Uterus (tissue), 4 donors: Measurements from ENCODE around the gene CNOT4. TPM values are rescaled to one million over a fixed set of nuclear protein-coding genes. Genes with fewer than 3 reads are reported as not detected.

Source experiments
- DNase-seq, 2 donors: peaks; one replicate each; pipeline ENCODE4 v3.0.0-alpha.2; 2019 to 2020
- H3K27ac ChIP-seq, 2 donors: fragments of 200-600 bp; sonication (generic); 1 replicate in 1 of 2; 2 replicates in 1 of 2; pipeline ENCODE4 v1.5.1; 2016 to 2018
- H3K27me3 ChIP-seq, 2 donors: fragments of 200-600 bp; sonication (generic); one replicate each; pipeline ENCODE4 v1.5.1; 2018 to 2019; ENCODE audit warnings: control low read depth in 1 of 2
- H3K36me3 ChIP-seq, 2 donors: fragments of 200-600 bp; sonication (generic); one replicate each; pipeline ENCODE4 v1.5.1; 2019; ENCODE audit warnings: control low read depth in 1 of 2
- H3K4me1 ChIP-seq, 2 donors: fragments of 200-600 bp; sonication (generic); one replicate each; pipeline ENCODE4 v1.5.1; 2018 to 2019; ENCODE audit warnings: control low read depth in 1 of 2
- H3K4me3 ChIP-seq, 2 donors: fragments of 200-600 bp; sonication (generic); 1 replicate in 1 of 2; 2 replicates in 1 of 2; pipeline ENCODE4 v1.5.1; 2018 to 2019; ENCODE audit warnings: mild to moderate bottlenecking in 1 of 2
- H3K9me3 ChIP-seq, 2 donors: fragments of 200-600 bp; sonication (generic); one replicate each; pipeline ENCODE4 v1.5.1; 2019; ENCODE audit warnings: control low read depth in 1 of 2
- POLR2A ChIP-seq, 2 donors: fragments of 450-650 bp; IDR thresholded peaks; one replicate each; pipeline ENCODE4 v1.6.1; 2016; ENCODE audit warnings: antibody characterized with exemption in 2 of 2, mild to moderate bottlenecking in 1 of 2, moderate library complexity in 1 of 2
- intact Hi-C: fragments of 100-400 bp; cut with DNase I; formaldehyde crosslinking; loops from one replicate; pipeline ENCODE4 v1.15.1; 2023; ENCODE audit warnings: low total_unique reads
- total RNA-seq, 4 donors: library from RNA; depleted of rRNA in 3 of 4; stranded (reverse); fragments of >200 nt in 3 of 4; gene quantifications; one replicate each; pipeline versions ENCODE4 v1.1.0 to v1.2.4, GENCODE V29; 2014 to 2023
- TF ChIP-seq, protein P1 (sequence below), 4 experiments: fragments of 200-600 bp in 2 of 4; fragments of 450-650 bp in 2 of 4; sonication (generic) in 2 of 4; IDR thresholded peaks; one replicate each; pipeline ENCODE4 v1.5.1; 2016 to 2019; ENCODE audit warnings: antibody characterized with exemption in 4 of 4, mild to moderate bottlenecking in 2 of 4, moderate library complexity in 1 of 4
- donor health status: DM: yes; HTN: yes; CAD: no.

CNOT4 gene
- total RNA-seq, 4 donors from 2014 or later: 13.2 to 35.6 (median 20.6) TPM

DNA sequence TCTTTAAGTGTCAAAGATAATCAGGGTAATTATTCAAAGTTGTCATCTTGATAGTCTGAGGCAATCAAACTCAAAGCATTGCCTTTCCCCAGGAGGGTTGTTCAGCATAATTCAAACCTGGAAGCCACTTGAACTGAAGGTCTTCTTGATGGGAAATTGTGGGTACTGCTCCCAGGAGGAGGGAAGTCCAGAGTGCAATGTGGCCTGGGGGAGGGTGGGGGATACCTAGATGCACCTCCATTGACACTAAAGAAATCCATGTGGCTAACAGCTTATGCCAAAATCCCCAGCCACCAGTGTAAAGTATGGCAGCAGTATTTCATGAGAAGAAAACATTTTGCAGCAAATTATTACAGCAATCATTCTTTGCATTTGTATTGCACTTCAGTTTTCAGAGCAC, 161.4 kb downstream of the CNOT4 start:
- H3K9me3 ChIP-seq: no peaks in the 10 kb centered on the region
- no peak for DNase-seq
- H3K4me1 ChIP-seq: no peaks in the 10 kb centered on the region
- TF ChIP-seq, protein P1, sequence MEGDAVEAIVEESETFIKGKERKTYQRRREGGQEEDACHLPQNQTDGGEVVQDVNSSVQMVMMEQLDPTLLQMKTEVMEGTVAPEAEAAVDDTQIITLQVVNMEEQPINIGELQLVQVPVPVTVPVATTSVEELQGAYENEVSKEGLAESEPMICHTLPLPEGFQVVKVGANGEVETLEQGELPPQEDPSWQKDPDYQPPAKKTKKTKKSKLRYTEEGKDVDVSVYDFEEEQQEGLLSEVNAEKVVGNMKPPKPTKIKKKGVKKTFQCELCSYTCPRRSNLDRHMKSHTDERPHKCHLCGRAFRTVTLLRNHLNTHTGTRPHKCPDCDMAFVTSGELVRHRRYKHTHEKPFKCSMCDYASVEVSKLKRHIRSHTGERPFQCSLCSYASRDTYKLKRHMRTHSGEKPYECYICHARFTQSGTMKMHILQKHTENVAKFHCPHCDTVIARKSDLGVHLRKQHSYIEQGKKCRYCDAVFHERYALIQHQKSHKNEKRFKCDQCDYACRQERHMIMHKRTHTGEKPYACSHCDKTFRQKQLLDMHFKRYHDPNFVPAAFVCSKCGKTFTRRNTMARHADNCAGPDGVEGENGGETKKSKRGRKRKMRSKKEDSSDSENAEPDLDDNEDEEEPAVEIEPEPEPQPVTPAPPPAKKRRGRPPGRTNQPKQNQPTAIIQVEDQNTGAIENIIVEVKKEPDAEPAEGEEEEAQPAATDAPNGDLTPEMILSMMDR (IDR thresholded peaks at IDR 0.05): no peak
- TF ChIP-seq POLR2A (IDR thresholded peaks at IDR 0.05): no peak
- intact Hi-C loops: no loop called here
- H3K27ac ChIP-seq: no peak overlapping the region
- H3K36me3 ChIP-seq: no peaks in the 10 kb centered on the region
- H3K4me3 ChIP-seq: no peak overlapping the region
- H3K27me3 ChIP-seq: no peaks in the 10 kb centered on the region

DNA sequence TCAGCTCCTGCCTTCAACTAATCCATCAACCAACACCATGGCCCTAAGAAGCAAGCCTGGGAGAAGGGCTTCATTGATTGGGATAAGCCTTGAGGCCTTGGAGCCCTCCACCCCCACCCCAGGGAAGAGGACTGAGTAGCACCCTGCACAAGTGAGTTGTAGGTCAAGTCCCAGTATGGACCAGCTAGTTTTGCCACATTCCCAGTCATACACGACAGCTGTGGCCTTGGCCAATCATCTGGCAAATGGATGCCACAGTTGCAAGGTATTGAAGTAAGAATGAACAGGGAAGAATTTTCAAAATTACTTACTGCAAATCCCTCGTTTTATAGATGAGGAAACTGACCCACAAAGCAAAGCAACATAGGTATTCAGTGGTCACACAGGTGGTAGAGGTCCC, 166.5 kb downstream of the CNOT4 start:
- H3K4me3 ChIP-seq: no peak overlapping the region
- no peaks in the 10 kb centered on the region for H3K27me3 ChIP-seq
- no peak overlapping the region for H3K27ac ChIP-seq
- no peak for TF ChIP-seq POLR2A (IDR thresholded peaks at IDR 0.05)
- TF ChIP-seq, protein P1 (IDR thresholded peaks at IDR 0.05): no peak
- DNase-seq: no peak
- H3K36me3 ChIP-seq: no peaks in the 10 kb centered on the region
- H3K4me1 ChIP-seq: no peaks in the 10 kb centered on the region
- intact Hi-C loops: no loop called here
- no peaks in the 10 kb centered on the region for H3K9me3 ChIP-seq

DNA sequence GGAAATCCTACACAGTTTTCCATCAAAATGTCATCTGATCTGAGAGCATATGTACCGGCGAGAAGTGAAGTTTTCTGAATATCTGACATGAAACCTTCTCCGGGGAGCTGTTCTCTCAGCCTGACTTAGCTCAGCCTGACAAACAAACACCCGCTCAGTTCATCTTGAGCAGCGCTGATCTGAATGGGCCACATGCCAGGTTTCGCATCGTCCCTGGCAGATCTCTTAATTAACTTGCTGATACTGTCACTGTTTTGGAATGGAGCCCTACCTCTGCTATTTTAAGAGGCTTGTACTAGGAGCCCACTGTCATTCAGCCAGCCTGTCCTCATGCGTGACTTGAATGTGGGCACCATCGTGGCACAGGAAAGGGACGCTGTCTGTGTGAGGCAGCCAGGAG, 167.0 kb downstream of the CNOT4 start:
- Histone ChIP-seq H3K27ac (no peak overlapping the region), H3K9me3 (no peaks in the 10 kb centered on the region), H3K36me3 (no peaks in the 10 kb centered on the region), H3K27me3 (no peaks in the 10 kb centered on the region), H3K4me3 (no peak overlapping the region), H3K4me1 (no peaks in the 10 kb centered on the region)
- intact Hi-C loops: no loop called here
- DNase-seq: no peak
- TF ChIP-seq, protein P1 (IDR thresholded peaks at IDR 0.05): no peak
- TF ChIP-seq POLR2A (IDR thresholded peaks at IDR 0.05): no peak

DNA sequence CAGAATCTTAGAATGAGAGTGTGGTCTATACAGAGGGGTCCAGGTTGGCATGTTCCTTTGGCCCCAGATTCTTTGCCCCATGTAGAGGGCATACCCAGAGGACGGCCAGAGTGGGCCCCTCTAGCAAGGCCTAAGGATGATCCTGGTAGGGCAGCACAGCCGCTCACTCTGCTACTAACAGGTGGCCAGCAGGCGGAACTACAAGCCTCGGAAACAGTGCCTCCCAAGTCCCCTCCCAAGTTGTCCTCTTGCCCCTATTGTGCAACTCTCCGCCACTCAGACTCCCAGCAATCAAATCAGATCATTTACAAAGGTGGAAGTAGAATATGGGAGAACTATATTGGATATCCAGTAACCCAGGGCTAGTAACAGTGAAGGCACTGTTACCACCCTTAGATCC, 168.9 kb downstream of the CNOT4 start:
- no peaks in the 10 kb centered on the region for H3K36me3 ChIP-seq
- intact Hi-C loops: no loop called here
- H3K27ac ChIP-seq: no peak overlapping the region
- TF ChIP-seq POLR2A (IDR thresholded peaks at IDR 0.05): no peak
- TF ChIP-seq, protein P1 (IDR thresholded peaks at IDR 0.05): no peak
- no peaks in the 10 kb centered on the region for H3K4me1 ChIP-seq
- no peak overlapping the region for H3K4me3 ChIP-seq
- no peaks in the 10 kb centered on the region for H3K9me3 ChIP-seq
- H3K27me3 ChIP-seq: no peaks in the 10 kb centered on the region
- DNase-seq: no peak

DNA sequence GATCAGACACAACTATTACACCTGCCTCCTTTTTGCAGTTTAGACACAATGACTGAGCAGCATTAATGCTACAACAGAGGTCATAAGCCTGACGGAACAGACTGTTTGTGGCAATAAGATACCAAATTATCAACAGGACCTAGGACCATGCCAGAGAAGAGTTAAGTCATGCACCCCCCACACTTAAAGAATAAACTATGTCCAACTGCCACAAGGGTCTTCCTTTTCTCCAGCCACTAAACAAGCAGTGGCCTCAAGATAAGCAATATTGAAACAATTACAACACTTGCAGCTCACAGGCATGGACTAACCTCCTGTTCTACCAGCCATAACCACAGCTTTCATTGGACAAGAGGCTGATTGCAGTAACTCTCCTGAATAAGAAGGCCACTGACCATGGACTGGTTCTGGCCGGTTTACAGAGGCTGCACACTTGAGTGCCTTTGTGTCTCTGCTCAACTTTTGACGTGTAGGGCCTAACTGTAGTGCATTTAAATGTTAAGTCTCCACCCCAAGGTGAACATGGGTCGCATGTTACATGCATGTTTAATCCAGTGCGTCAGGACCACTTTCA, 171.8 kb downstream of the CNOT4 start:
- Histone ChIP-seq H3K4me1 (no peaks in the 10 kb centered on the region), H3K9me3 (no peaks in the 10 kb centered on the region), H3K36me3 (no peaks in the 10 kb centered on the region), H3K27ac (no peak overlapping the region), H3K27me3 (no peaks in the 10 kb centered on the region), H3K4me3 (no peak overlapping the region)
- intact Hi-C loops: no loop called here
- DNase-seq: no peak
- TF ChIP-seq, protein P1 (IDR thresholded peaks at IDR 0.05): no peak
- TF ChIP-seq POLR2A (IDR thresholded peaks at IDR 0.05): no peak
